GM20431 (cell line): ENCODE measurements around the gene GBF1.

Experiments used
- in situ Hi-C: fragments of 300-500 bp; cut with MseI, MboI; formaldehyde crosslinking; loops from one replicate; pipeline ENCODE4 v1.15.0; 2020; ENCODE audit warnings: low sequenced_read_pairs; ENCODE audit not compliant: unreplicated experiment

Gene GBF1

GRCh38 chr10:102324061-102324460 is 78.7 kb downstream of the GBF1 start:
- in situ Hi-C loops = no loop called here

- in situ Hi-C loops = no loop called here
Observed at GRCh38 chr10:102326031-102326430, 80.7 kb downstream of the GBF1 start.

- in situ Hi-C loops = no loop called here
Observed at GRCh38 chr10:102327002-102327401, 81.7 kb downstream of the GBF1 start.

- in situ Hi-C loops = no loop called here
Observed at GRCh38 chr10:102327641-102328040, 82.3 kb downstream of the GBF1 start.

GRCh38 chr10:102332772-102333171 is 87.4 kb downstream of the GBF1 start:
- in situ Hi-C loops = no loop called here

- in situ Hi-C loops = no loop called here
Observed at GRCh38 chr10:102334101-102334500, 88.8 kb downstream of the GBF1 start.

- in situ Hi-C loops = no loop called here
Observed at GRCh38 chr10:102335184-102335583, 89.9 kb downstream of the GBF1 start.

GRCh38 chr10:102341038-102341688 is 95.8 kb downstream of the GBF1 start:
- in situ Hi-C loops = no loop called here

GRCh38 chr10:102342458-102342857 is 97.1 kb downstream of the GBF1 start:
- in situ Hi-C loops = no loop called here

- in situ Hi-C loops = no loop called here
Observed at GRCh38 chr10:102342958-102343357, 97.6 kb downstream of the GBF1 start.

GRCh38 chr10:102344067-102344466 is 98.7 kb downstream of the GBF1 start:
- in situ Hi-C loops = no loop called here

GRCh38 chr10:102347236-102347828 is 102.0 kb downstream of the GBF1 start:
- in situ Hi-C loops = no loop called here

- in situ Hi-C loops = loop anchor here (10.0 to 25.0 kb wide), 2 partner anchors 117 to 190 kb away; partner anchors contain the start of gene NOLC1
Observed at GRCh38 chr10:102352066-102352715, 106.9 kb downstream of the GBF1 start.

GRCh38 chr10:102354451-102354850 is 109.1 kb downstream of the GBF1 start:
- in situ Hi-C loops = loop anchor here (10.0 to 25.0 kb wide), 2 partner anchors 120 to 192 kb away; partner anchors contain the start of gene NOLC1

GRCh38 chr10:102358712-102359382 is 113.5 kb downstream of the GBF1 start:
- in situ Hi-C loops = loop anchor here (10.0 to 25.0 kb wide), 2 partner anchors 124 to 197 kb away; partner anchors contain the start of gene NOLC1

- in situ Hi-C loops = loop anchor here (25.0 kb wide), 1 partner anchor 205 kb away; the partner anchor contains the start of gene NOLC1
Observed at GRCh38 chr10:102367441-102367840, 122.1 kb downstream of the GBF1 start.

- in situ Hi-C loops = loop anchor here (25.0 kb wide), 1 partner anchor 206 kb away; the partner anchor contains the start of gene NOLC1
Observed at GRCh38 chr10:102368077-102368476, 122.7 kb downstream of the GBF1 start.

GRCh38 chr10:102371295-102371694 is 126.0 kb downstream of the GBF1 start:
- in situ Hi-C loops = loop anchor here (25.0 kb wide), 1 partner anchor 209 kb away; the partner anchor contains the start of gene NOLC1

GRCh38 chr10:102375250-102375649 is 129.9 kb downstream of the GBF1 start:
- in situ Hi-C loops = no loop called here

GRCh38 chr10:102375867-102376266 is 130.5 kb downstream of the GBF1 start:
- in situ Hi-C loops = no loop called here
